PFSK-1 (cell line): ENCODE measurements around the gene SERPINF2.

ENCODE experiments used
- POLR2AphosphoS5 ChIP-seq: IDR thresholded peaks from 2 replicates; pipeline ENCODE4 v1.6.1; 2012; ENCODE audit warnings: low read depth, mild to moderate bottlenecking, control low read depth, low read length, moderate library complexity
- SIN3A ChIP-seq: IDR thresholded peaks from 2 replicates; pipeline ENCODE4 v1.6.1; 2012; ENCODE audit warnings: mild to moderate bottlenecking, low read length, moderate library complexity, borderline replicate concordance; ENCODE audit not compliant: insufficient read depth

DNA sequence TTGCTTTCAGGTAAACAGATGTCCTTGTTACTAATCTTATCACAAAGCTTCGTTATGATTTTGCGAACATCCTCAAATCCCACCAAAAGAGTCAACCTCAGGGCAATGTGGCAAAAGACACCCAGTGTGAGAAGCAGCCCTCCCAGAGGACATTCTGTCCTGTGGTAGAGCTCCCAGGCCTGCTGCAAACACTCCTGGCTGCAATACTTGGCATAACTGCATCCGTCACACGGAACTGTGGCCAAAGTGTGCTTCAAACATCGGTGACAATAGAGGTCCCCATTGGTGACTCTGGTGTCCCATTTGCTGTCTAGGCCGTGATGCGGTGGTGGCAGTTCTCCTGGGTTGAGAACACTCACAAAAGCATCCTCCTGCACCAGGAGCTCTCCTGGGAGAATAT lies 57.6 kb downstream of the SERPINF2 start:
- TF ChIP-seq POLR2AphosphoS5 (no peak), SIN3A (no peak)
